GM12878 (cell line): ENCODE data around the gene LMAN1L. TPM values are rescaled to one million over a fixed set of nuclear protein-coding genes. Genes with fewer than 3 reads are reported as not detected.

Experiments
- ASH2L ChIP-seq: fragments of 300-600, 200-600 bp; sonication (generic); IDR thresholded peaks from 2 replicates; pipeline ENCODE4 v1.6.1; 2017; ENCODE audit warnings: low read depth, mild to moderate bottlenecking, borderline replicate concordance
- MTA3 ChIP-seq: IDR thresholded peaks from 2 replicates; pipeline ENCODE4 v1.6.1; 2012; ENCODE audit warnings: low read length, inconsistent platforms, borderline replicate concordance
- polyA plus RNA-seq, 11 experiments: library from polyadenylated mRNA; depleted of rRNA in 4 of 11; unstranded in 6 of 11; stranded (reverse) in 5 of 11; fragments of >200 nt; fragmentation: Nextera tagmentation in 4 of 11; fragmentation: Illumina TruSeq in 1 of 11; extraction: Ambion mirVana in 4 of 11; extraction: Trizol in 1 of 11; gene quantifications; 1 replicate in 1 of 11; 2 replicates in 10 of 11; pipeline versions ENCODE4 v1.2.1 to v1.2.3, GENCODE V29; 2011 to 2016; ENCODE audit warnings: inconsistent platforms in 2 of 11, missing spikeins in 2 of 11, low read depth in 1 of 11
- total RNA-seq, 4 experiments: library from RNA; depleted of rRNA in 3 of 4; stranded (reverse); fragments of >200 nt in 3 of 4; fragmentation: Illumina TruSeq in 1 of 4; extraction: Trizol in 1 of 4; gene quantifications; 2 replicates each; pipeline versions ENCODE4 v1.2.1 to v1.2.3, GENCODE V29; 2013 to 2021
- TF ChIP-seq, protein P1 (sequence below): IDR thresholded peaks from 2 replicates; pipeline ENCODE4 v1.6.1; 2012; ENCODE audit warnings: improper control_type of control experiment, low read depth, low read length; ENCODE audit not compliant: insufficient replicate concordance
- TF ChIP-seq, protein P2 (sequence below): IDR thresholded peaks from 2 replicates; pipeline ENCODE4 v1.6.1; 2011; ENCODE audit warnings: borderline replicate concordance, low read depth, mild to moderate bottlenecking, moderate library complexity, mixed read lengths, low read length; ENCODE audit not compliant: insufficient read depth; ENCODE audit errors: extremely low read length
- TF ChIP-seq, protein P3 (sequence below): fragments of 450-650 bp; IDR thresholded peaks from 2 replicates; pipeline ENCODE4 v1.6.1; 2017; ENCODE audit warnings: mild to moderate bottlenecking

Gene LMAN1L
- total and polyA plus RNA-seq, 10 of the 15 experiments (the other 5 are each of a cell fraction or from before 2014, with no cell fraction given): not detected

DNA sequence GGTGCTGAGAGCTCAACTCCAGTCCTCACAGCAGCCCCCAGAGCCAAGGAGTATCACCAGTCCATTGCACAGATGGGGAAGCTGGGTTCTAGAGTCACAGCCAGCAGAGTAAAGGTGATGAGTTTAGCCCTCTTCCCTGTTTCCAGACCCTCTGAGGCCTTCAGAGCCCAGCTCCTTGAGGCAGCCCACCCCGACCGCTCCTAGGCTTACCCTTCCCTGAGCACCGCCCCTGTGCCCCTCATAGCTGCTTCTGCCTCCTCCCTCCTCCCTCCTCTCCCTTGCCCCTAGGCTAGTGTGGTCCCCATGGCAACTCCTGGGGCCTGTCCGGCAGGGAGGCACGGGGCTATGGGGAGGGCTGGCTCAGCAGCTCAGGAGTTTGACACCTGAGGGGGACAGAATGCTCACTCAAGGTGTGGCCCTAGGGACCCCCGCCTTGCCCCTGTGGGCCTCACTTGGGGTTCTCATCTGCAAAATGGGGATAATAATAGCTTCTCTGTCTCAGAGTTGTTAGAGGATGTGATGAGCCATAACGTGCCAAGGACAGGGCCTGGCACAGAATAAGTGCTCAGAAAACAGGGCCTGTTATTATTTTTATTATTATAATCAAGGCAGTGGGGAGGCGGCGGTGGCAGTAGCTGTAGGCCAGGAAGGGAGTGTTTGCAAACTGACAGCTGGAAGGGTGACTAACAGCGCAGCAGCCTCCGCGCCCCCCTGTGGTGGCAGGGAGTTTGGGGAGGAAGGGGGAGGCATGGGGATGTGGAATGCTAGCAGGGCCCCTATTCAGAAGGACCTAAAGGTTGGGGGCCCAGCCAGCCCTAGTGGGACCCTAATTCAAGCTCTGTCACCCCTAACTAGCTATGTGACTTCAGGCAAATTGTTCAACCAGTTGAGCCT lies 19.3 kb upstream of the LMAN1L start (continued):
- TF ChIP-seq, protein P1, sequence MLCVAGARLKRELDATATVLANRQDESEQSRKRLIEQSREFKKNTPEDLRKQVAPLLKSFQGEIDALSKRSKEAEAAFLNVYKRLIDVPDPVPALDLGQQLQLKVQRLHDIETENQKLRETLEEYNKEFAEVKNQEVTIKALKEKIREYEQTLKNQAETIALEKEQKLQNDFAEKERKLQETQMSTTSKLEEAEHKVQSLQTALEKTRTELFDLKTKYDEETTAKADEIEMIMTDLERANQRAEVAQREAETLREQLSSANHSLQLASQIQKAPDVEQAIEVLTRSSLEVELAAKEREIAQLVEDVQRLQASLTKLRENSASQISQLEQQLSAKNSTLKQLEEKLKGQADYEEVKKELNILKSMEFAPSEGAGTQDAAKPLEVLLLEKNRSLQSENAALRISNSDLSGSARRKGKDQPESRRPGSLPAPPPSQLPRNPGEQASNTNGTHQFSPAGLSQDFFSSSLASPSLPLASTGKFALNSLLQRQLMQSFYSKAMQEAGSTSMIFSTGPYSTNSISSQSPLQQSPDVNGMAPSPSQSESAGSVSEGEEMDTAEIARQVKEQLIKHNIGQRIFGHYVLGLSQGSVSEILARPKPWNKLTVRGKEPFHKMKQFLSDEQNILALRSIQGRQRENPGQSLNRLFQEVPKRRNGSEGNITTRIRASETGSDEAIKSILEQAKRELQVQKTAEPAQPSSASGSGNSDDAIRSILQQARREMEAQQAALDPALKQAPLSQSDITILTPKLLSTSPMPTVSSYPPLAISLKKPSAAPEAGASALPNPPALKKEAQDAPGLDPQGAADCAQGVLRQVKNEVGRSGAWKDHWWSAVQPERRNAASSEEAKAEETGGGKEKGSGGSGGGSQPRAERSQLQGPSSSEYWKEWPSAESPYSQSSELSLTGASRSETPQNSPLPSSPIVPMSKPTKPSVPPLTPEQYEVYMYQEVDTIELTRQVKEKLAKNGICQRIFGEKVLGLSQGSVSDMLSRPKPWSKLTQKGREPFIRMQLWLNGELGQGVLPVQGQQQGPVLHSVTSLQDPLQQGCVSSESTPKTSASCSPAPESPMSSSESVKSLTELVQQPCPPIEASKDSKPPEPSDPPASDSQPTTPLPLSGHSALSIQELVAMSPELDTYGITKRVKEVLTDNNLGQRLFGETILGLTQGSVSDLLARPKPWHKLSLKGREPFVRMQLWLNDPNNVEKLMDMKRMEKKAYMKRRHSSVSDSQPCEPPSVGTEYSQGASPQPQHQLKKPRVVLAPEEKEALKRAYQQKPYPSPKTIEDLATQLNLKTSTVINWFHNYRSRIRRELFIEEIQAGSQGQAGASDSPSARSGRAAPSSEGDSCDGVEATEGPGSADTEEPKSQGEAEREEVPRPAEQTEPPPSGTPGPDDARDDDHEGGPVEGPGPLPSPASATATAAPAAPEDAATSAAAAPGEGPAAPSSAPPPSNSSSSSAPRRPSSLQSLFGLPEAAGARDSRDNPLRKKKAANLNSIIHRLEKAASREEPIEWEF: no peak
- TF ChIP-seq MTA3: no peak
- TF ChIP-seq, protein P2, sequence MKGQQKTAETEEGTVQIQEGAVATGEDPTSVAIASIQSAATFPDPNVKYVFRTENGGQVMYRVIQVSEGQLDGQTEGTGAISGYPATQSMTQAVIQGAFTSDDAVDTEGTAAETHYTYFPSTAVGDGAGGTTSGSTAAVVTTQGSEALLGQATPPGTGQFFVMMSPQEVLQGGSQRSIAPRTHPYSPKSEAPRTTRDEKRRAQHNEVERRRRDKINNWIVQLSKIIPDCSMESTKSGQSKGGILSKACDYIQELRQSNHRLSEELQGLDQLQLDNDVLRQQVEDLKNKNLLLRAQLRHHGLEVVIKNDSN: no peak
- TF ChIP-seq, protein P3, sequence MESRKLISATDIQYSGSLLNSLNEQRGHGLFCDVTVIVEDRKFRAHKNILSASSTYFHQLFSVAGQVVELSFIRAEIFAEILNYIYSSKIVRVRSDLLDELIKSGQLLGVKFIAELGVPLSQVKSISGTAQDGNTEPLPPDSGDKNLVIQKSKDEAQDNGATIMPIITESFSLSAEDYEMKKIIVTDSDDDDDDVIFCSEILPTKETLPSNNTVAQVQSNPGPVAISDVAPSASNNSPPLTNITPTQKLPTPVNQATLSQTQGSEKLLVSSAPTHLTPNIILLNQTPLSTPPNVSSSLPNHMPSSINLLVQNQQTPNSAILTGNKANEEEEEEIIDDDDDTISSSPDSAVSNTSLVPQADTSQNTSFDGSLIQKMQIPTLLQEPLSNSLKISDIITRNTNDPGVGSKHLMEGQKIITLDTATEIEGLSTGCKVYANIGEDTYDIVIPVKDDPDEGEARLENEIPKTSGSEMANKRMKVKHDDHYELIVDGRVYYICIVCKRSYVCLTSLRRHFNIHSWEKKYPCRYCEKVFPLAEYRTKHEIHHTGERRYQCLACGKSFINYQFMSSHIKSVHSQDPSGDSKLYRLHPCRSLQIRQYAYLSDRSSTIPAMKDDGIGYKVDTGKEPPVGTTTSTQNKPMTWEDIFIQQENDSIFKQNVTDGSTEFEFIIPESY: no peak
- no peak for TF ChIP-seq ASH2L
